CD4-positive, alpha-beta T cell treated with Interleukin-21 for 1 hour (primary cell): ENCODE measurements around the gene EFCAB6.

Source experiments
- DNase-seq: peaks from one replicate; pipeline ENCODE4 v3.0.0-alpha.2; 2020

Gene EFCAB6

GRCh38 chr22:43490311-43490710, 321.8 kb downstream of the EFCAB6 start:
- DNase-seq = no peak

GRCh38 chr22:43488937-43489336, 323.2 kb downstream of the EFCAB6 start:
- no peak for DNase-seq

- no peak for DNase-seq
Measured at GRCh38 chr22:43488031-43488866, 323.9 kb downstream of the EFCAB6 start.

DNA sequence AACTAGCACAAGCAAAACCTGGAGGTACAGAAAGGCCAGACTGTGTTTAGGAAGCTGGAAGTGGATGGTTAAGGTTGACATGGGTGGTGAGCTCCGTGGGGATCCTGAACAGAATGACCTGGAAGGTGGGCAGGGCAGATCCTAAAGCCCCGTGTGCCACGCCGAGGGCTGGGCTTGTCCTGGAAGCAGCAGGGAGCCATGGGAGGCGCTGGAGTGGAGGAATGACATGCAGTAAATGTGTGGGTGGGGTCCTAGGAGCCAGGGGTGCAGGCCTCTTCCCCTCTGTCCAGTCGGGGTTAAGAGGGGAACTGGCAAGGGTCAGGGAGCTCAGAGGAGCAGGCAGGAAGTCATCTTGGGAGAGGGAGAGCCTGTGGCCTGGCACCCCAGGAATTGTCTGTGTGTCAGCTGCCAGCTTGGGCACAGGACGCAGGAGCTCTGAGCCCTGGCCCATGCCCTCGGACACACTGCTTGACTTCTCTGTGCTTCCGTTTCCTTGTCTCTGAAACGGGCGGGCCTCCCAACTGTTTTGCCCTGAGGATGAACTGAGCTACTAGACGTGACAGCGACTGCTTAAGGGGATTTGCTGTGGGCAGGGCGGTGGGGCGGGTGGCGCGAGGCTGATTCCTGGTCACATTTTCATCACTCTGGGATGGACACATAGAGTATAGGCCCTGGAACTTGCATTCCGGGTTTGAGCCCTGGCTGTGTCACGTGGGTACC, 324.6 kb downstream of the EFCAB6 start:
- no peak for DNase-seq

DNA sequence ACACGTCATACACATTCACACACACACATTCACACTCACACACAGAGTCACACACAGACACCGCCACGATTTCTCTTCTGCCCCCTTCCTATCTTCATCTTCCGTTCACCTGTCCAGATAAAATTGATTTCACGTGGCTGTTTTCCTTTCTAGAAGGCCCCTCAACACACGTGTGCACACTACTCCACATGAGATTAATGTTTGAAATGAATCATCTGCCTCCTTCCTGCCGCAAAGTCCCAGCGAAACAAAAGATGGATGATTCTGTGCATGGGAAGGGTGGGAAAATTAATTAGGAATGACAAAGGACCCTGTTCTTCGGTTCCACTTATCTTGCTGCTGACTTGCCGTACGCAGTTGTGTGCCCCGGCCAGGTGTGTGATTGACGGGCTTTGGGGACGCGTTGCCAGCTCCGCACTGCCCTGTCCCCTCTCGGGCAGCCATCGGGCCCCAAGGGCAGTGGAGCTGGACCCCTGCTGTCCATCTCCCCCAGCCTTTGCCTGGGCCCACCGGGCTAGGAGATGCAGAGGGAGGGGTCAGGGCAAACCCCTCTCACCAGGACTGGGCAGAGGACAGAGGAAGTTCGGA, 326.5 kb downstream of the EFCAB6 start:
- DNase-seq = no peak

DNA sequence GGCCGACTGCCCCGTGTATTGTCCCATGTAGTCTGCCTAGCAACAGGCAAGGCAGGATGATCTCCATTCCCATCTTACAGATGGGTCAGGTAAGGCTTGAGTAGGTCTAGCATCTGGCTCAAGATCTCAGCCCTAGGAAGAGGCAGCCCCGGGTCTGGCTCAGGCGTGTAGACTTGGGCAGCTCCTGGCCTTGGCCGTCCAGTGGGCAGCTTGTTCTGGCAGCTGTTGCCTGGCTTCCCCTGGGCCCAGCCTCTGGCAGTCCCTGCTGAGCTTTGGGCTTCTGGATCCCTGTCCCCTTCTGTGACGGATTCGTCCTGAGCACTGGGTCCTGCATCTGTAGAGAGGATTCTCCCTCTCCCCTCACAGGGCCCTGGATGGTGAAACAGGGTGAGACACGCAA, 327.9 kb downstream of the EFCAB6 start:
- DNase-seq = no peak

DNA sequence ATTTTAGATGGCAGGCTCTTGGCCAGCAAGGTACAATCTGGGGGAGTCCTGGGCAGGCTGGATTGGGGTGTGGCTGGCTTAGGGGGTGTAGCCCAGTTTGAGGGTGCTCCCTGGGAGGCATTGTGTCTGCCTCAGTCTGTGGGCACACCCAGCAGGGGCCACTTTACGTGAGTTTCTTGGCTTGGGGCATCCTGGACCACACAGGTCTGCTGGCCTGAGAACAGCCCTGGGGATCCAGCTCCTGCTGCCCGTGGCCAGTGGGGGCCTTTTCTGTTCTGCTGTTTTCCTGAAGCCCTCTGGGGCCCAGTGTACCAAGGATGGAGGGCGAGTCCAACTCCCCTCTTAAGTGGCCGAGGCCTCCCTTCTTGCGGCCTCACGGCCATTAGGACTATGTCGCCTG, 328.4 kb downstream of the EFCAB6 start:
- DNase-seq = no peak

DNA sequence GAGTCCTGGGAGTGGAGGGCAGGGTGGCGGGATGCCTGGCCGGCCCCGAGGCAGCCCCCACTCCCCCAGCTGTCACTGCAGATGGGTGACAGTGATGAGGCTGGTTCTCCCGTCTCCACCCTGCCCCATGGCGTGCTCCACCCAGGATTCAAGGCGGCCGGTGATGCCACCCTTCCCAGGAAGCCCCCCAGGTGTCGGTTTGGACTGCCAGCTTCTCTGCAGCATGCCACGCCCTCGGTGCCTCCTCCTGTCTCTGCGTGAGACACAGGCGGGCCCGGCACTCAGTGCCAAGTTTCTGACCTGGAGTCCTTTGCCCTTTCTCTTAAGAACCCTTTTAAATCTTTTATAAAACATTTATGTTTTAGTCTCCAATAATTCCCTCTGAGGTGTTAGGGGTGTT, 328.8 kb downstream of the EFCAB6 start:
- no peak for DNase-seq

GRCh38 chr22:43482318-43482625, 329.8 kb downstream of the EFCAB6 start:
- DNase-seq = no peak

GRCh38 chr22:43481568-43482317, 330.4 kb downstream of the EFCAB6 start:
- peak; percentile 26 for DNase-seq

DNA sequence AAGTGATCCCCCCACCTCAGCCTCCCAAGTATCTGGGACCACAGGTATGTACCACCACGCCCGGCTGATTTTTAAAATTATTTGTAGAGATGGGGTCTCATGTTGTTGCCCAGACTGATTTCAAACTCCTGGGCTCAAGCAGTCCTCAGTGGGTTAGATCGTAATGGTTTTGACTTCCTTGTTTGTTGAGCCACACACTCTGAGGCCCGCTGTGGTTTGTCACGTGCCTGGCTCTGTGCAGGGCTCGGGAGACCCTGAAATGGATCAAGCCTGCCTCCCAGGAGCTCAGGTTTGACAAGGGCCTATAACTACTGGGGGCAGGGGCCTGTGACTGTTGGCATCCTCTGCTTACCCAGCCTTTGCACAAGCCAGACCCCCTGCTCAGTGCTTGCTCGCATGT, 332.1 kb downstream of the EFCAB6 start:
- no peak for DNase-seq

- no peak for DNase-seq
Measured at GRCh38 chr22:43479301-43479950, 332.7 kb downstream of the EFCAB6 start.
